Stimulated activated CD8-positive, alpha-beta memory T cell treated with anti-CD3 and anti-CD28 coated beads, Interleukin-7, amount 100 ng/mL, for 48 hours (primary cell): ENCODE results near the gene RASSF10.
A peak's percentile ranks its signal among the peaks of the same experiment; 100 is the strongest.

Source experiments
- DNase-seq, 2 donors: peaks; one replicate each; pipeline ENCODE4 v3.0.0-alpha.2; 2020; ENCODE audit warnings: low read depth in 1 of 2; ENCODE audit errors: extremely low read depth in 1 of 2

Gene RASSF10

GRCh38 chr11:13008625-13009475 lies at the start of gene RASSF10:
TSS of gene RASSF10 (plus strand) at chr11:13009316. CDS start at chr11:13009577, 261 bp downstream.
- no peak for DNase-seq

DNA sequence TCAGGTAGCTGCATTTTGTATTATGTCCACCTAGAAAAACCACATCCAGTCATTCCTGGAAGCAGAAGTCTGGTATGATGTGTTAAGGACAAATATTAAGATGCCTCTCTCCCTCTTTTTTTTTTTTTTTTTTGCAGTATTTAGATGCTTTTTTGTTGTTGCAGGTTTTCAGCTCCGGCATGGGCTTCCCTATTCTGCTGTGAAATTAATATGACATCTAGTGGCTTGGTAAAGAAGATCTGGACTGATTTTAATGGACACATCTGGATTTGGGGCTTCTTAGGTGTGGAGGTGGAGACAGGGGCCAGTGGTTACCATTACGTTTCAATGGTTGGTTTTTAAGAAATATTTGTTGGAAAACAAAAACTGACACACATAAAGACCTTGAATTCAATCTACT lies 47.5 kb upstream of the RASSF10 start:
- no peak for DNase-seq

- DNase-seq = no peak
Observed at GRCh38 chr11:12962306-12962705, 46.8 kb upstream of the RASSF10 start.

DNA sequence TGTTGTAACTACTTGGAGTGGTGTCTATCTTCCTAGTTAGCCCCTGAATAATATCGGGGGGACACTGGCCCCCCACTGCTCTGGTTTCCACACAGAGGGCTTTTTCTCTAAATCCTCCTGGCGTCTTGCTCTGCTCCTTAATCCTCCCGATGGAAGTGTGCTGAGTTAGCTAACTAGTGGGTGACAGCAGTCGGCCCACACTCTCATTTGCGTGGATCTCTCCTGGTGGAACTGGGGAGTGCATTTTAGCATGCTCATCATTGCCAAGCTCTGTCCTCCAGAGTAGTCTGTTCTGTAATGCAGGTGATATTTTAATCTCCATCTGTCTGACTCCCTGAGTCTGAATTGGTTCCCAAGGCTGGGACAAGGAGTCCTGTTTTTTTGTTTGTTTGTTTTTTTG lies 46.1 kb upstream of the RASSF10 start:
- no peak for DNase-seq

GRCh38 chr11:12963792-12964536 lies 45.2 kb upstream of the RASSF10 start:
- peak; percentile 8 to 41 for DNase-seq

DNA sequence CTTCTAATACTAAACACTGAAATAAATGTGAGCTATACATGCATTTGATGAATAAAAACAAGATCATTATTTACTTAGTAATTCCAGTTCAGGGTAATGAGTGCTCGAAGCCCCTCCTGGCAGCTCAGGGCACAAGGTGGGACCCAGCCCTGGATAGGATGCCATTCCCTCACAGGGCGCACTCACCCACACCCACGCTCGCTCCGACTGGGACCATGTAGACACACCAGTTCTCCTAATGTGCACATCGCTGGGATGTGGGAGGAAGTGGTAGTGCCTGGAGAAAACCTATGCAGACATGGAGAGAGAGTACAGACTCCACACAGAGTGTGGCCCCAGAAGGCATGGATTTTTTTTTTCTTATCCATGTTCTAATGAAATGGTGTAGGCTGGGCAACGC lies 44.5 kb upstream of the RASSF10 start:
- DNase-seq = no peak

- DNase-seq = no peak
Observed at GRCh38 chr11:12966002-12966401, 43.1 kb upstream of the RASSF10 start.

- DNase-seq = no peak
Observed at GRCh38 chr11:12968101-12968500, 41.0 kb upstream of the RASSF10 start.

DNA sequence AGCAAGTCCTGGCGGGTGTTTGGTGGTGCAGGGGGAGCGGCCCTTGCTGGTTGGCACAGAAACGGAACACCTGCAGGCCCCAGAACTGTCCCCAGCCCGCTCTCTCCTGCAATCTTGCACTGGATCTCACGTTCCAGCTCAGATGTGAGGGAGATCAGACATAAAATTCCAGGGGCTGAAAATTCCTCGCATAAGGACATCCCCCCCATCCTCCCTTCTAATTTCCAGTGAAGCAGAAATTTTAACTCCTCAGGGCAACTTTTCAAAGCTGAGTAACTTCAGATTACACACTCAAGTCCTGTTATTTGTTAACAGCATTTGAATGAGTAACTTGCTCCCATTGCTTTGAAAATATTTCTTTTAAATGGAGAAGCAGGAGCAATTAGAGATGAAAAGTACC lies 40.3 kb upstream of the RASSF10 start:
- DNase-seq = no peak

DNA sequence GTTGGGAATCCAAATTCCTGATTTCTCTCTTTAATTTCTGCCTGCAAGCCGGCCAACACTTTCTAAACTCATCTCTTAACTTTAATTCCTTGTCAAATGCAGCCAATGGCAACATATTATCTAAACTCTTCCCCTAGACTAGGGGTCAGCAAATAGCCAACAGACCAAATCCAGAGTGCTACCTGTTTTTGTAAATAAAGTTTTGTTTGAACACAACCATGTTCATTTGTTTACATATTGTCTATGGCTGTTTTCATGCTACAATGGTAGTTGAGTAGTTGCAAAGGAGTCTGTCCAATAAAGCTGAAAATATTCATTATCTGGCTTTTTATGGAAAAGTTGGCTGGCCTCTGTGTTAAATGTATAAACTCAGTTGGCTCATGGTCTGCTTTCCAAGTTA lies 37.2 kb upstream of the RASSF10 start:
- no peak for DNase-seq

GRCh38 chr11:12973528-12974181 lies 35.5 kb upstream of the RASSF10 start:
- DNase-seq = no peak

- DNase-seq = no peak
Observed at GRCh38 chr11:12975195-12975594, 33.9 kb upstream of the RASSF10 start.

GRCh38 chr11:12979928-12980689 lies 29.0 kb upstream of the RASSF10 start:
- DNase-seq = no peak

DNA sequence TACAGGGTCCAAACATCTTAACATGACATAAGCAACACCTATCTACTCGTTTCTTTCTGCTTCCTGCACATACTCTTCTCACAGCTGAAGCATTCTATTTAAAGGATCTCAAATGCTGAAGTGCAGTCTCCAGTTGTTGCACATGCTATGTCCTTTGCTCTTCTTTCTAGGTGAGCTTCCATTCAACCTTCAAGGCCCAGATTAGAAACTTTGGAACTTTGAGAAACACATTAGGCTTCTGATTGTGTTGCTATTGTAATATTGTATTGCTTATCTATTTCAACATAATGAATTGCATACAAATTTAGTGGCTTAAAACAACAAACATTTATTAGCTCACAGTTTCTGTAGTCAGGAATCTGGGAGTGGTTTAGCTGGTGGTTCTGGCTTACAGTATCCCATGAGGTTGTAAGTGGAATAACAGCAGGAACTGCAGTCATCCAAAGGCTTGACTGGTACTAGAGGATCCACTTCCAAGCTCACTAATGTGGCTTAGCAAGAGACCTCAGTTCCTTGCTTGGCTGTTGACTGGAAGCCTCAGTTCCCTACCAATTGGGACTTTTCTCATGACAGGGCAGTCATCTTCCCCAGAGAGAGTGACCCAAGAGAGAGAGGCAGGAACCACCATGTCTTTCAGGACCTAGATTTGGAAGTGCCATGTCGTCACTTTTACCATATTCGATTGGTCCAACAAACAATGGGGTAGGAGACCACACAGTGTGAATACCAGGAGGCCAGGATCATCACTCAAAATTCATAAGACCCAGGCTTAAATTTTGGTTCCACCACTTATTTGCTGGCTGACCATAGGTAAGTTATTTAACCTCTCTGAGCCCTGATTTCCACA lies 27.2 kb upstream of the RASSF10 start:
- DNase-seq = no peak

- DNase-seq = no peak
Observed at GRCh38 chr11:12983336-12983735, 25.8 kb upstream of the RASSF10 start.

GRCh38 chr11:12986194-12986898 lies 22.8 kb upstream of the RASSF10 start:
- no peak for DNase-seq

DNA sequence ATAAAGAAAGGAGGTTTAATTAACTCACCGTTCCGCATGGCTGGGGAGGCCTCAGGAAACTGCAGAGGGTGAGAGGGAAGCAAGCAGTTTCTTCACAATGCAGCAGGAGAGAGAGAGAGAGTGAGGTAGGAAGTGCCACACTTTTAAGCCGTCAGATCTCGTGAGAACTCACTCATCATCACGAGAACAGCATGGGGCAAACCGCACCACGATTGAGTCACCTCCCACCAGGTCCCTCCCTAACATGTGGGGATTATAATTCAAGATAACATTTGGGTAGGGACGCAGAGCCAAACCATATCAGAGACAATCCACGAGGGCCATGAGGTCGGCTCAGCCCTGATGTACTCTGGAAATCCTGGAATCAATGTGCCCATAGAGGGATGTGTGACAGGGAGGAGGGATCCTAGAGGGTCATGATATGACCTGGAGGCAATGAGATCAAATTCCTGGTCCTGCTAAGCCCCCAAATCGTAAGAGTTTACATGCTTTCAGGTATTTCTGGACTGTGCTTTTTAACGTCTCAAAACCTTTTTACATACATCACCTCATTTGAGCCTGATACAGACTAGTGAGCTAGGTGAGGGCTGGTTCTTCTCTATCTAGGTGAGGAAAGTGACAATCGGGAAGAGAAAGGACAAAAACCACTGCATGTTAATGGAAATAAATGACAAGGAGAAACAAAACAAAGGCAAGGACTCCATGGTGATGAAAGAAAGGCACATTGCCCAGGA lies 19.5 kb upstream of the RASSF10 start:
- DNase-seq = no peak

DNA sequence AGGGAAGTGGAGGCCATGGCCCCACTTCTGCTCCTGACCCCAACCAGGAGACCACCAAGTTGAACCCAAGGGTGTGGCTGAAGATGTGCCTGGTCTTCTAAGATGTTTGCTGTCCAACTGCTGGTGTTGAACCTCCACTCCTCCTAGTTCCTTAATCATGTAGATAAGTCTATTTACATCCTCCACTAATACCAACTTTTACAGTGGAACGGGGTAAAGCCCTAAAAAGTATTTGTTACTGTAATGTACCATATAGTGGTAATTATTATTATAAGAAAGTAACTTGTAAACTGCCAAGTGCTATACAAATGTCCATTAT lies 19.0 kb upstream of the RASSF10 start:
- no peak for DNase-seq

- no peak for DNase-seq
Observed at GRCh38 chr11:12991426-12991825, 17.7 kb upstream of the RASSF10 start.
